GM23248 (cell line): ENCODE results near the gene DOLK.

Experiments
- EZH2 ChIP-seq: fragments of 200-600 bp; sonication (generic); IDR thresholded peaks from 2 replicates; pipeline ENCODE4 v1.6.1; 2018; ENCODE audit warnings: antibody characterized with exemption, mild to moderate bottlenecking; ENCODE audit not compliant: insufficient read depth, poor library complexity, severe bottlenecking
- EZH2phosphoT487 ChIP-seq: fragments of 200-600 bp; sonication (generic); IDR thresholded peaks from 2 replicates; pipeline ENCODE4 v1.6.1; 2018; ENCODE audit warnings: antibody characterized with exemption, moderate library complexity, mild to moderate bottlenecking, low read depth; ENCODE audit not compliant: insufficient read depth

GRCh38 chr9:128936171-128936865, 11.1 kb downstream of the DOLK start:
- no peak for TF ChIP-seq EZH2
- TF ChIP-seq EZH2phosphoT487 = no peak
